Ishikawa (cell line): ENCODE measurements around the gene ASIC2.

ENCODE experiments used
- CEBPB ChIP-seq: IDR thresholded peaks from 2 replicates; pipeline ENCODE4 v1.6.1; 2012
- CREB1 ChIP-seq: IDR thresholded peaks from 2 replicates; pipeline ENCODE4 v1.6.1; 2012; ENCODE audit warnings: low read depth
- EGR1 ChIP-seq: IDR thresholded peaks from 2 replicates; pipeline ENCODE4 v1.6.1; 2012
- EP300 ChIP-seq: IDR thresholded peaks from 2 replicates; pipeline ENCODE4 v1.6.1; 2012; ENCODE audit warnings: borderline replicate concordance
- FOXM1 ChIP-seq: IDR thresholded peaks from 2 replicates; pipeline ENCODE4 v1.6.1; 2012; ENCODE audit warnings: low read depth, borderline replicate concordance
- MAX ChIP-seq: IDR thresholded peaks from 2 replicates; pipeline ENCODE4 v1.6.1; 2012
- NFIC ChIP-seq: IDR thresholded peaks from 2 replicates; pipeline ENCODE4 v1.6.1; 2012
- RAD21 ChIP-seq: IDR thresholded peaks from 2 replicates; pipeline ENCODE4 v1.6.1; 2012; ENCODE audit warnings: low read depth
- REST ChIP-seq: IDR thresholded peaks from 2 replicates; pipeline ENCODE4 v1.6.1; 2012; ENCODE audit warnings: low read depth, mild to moderate bottlenecking
- TAF1 ChIP-seq: IDR thresholded peaks from 2 replicates; pipeline ENCODE4 v1.6.1; 2012; ENCODE audit warnings: low read depth, mild to moderate bottlenecking
- TCF12 ChIP-seq: IDR thresholded peaks from 2 replicates; pipeline ENCODE4 v1.6.1; 2012; ENCODE audit warnings: low read depth
- TEAD4 ChIP-seq: IDR thresholded peaks from 2 replicates; pipeline ENCODE4 v1.6.1; 2012
- YY1 ChIP-seq: IDR thresholded peaks from 2 replicates; pipeline ENCODE4 v1.6.1; 2012; ENCODE audit warnings: low read depth
- ZBTB7A ChIP-seq: IDR thresholded peaks from 2 replicates; pipeline ENCODE4 v1.6.1; 2012; ENCODE audit warnings: low read depth
- TF ChIP-seq, protein P1 (sequence below): IDR thresholded peaks from 2 replicates; pipeline ENCODE4 v1.6.1; 2012

The ASIC2 gene

DNA sequence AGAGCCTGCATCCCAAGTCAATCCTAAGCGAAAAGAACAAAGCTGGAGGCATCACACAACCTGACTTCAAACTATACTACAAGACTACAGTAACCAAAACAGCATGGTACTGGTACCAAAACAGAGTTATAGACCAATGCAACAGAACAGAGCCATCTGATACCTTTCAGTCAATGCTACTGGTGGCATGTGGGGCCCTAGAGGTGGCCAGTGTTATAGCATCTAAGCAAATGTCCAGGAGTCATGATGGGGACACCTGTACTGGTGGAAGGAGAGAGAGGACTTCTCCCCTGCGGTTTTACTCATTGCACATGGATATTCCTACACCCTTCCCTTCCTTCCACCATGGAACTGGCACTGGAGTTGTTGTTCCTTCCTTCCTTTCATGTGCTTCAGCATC, 6.0 kb upstream of the ASIC2 start:
- TF ChIP-seq EGR1 (no peak), ZBTB7A (no peak), MAX (no peak), CEBPB (no peak)

- TF ChIP-seq FOXM1 = no peak
- no peak for TF ChIP-seq TCF12
- no peak for TF ChIP-seq RAD21
- no peak for TF ChIP-seq NFIC
- TF ChIP-seq TEAD4 = no peak
- no peak for TF ChIP-seq CREB1
- TF ChIP-seq REST = no peak
- TF ChIP-seq, protein P1, sequence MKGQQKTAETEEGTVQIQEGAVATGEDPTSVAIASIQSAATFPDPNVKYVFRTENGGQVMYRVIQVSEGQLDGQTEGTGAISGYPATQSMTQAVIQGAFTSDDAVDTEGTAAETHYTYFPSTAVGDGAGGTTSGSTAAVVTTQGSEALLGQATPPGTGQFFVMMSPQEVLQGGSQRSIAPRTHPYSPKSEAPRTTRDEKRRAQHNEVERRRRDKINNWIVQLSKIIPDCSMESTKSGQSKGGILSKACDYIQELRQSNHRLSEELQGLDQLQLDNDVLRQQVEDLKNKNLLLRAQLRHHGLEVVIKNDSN = no peak
- no peak for TF ChIP-seq EGR1
- no peak for TF ChIP-seq ZBTB7A
- no peak for TF ChIP-seq CEBPB
- no peak for TF ChIP-seq TAF1
Measured at GRCh38 chr17:33297643-33298042, 4.5 kb upstream of the ASIC2 start.

DNA sequence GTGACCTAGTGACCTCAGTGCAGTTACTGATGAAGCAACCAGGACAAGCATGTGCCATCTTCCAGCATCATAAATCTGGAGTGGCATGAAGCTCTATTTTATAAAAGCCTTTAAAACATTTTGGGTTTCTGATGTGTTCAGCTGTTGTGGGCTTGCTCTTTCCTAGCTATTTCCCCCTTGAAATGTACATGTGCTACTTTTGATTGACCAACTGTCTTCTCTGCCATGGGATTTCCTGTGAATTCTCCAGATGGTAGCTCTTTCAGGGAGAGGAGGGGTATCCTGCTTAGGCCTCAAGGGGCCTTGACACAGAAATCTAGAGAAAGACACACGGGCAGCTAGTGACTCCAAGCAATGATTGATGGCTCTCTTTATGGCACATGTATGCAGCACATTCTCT, 1.9 kb upstream of the ASIC2 start:
- TF ChIP-seq YY1 (no peak), TAF1 (no peak), CEBPB (no peak), REST (no peak), MAX (no peak), RAD21 (no peak), CREB1 (no peak)
- TF ChIP-seq, protein P1 = no peak

DNA sequence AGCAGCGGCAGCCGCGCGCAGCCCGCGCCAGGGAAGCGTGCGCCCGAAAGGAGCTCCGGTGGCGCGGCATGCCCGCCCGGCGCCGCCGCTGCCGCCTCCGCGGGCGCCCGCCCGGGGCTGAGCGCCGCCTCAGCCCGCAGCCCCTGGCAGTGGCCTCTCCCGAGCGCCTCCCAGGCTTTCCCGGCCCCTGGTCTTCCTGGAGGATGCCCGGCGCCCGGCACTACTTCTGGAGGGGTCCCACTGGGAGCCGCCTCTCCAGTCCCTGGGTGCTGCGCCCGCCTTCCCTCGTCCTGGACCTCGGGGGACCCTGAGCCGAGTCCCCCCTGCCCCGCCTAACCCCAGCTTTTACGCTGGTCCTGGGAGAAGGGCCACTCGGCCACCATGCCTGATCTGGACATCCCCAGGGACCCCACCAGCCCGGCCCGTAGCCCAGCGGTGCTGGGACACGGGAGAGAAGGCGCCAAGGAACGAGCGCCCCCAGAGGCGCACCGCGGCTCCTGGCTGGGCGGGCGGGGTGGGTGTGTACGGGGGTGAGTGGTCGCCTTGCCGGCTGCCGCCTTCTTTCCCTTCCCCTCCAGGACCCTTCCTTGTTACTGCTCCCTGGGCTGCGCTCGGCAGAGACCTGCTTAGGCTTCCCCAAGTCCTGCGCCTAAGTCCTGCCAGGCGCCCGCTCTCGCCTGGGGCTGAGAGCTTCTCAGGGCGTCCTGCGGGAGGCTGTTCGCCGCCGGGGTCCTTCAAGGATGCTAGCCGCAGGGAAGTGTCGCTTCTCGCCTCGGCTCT, 704 bp downstream of the ASIC2 start:
- TF ChIP-seq TEAD4 (no peak), CEBPB (no peak), FOXM1 (no peak), RAD21 (no peak), MAX (no peak), EGR1 (no peak)

- TF ChIP-seq EGR1 = no peak
- TF ChIP-seq MAX = no peak
- TF ChIP-seq RAD21 = no peak
- no peak for TF ChIP-seq CEBPB
- TF ChIP-seq NFIC = no peak
- no peak for TF ChIP-seq YY1
- TF ChIP-seq, protein P1 = no peak
- no peak for TF ChIP-seq CREB1
- no peak for TF ChIP-seq TAF1
- TF ChIP-seq FOXM1 = no peak
- no peak for TF ChIP-seq ZBTB7A
- TF ChIP-seq TEAD4 = no peak
- no peak for TF ChIP-seq TCF12
- TF ChIP-seq REST = no peak
- no peak for TF ChIP-seq EP300
Measured at GRCh38 chr17:33291248-33292200, 1.6 kb downstream of the ASIC2 start.
